Ovary (tissue), 10 donors: ENCODE data around the gene GRIA4. TPM values are rescaled to one million over a fixed set of nuclear protein-coding genes. Genes with fewer than 3 reads are reported as not detected.

Source experiments
- DNase-seq, 5 donors: peaks; one replicate each; pipeline ENCODE4 v3.0.0-alpha.2; 2019 to 2020
- H3K27ac ChIP-seq, 2 donors: fragments of 200-600 bp; one replicate each; pipeline versions ENCODE4 v1.5.1 to v1.8.0; 2019 to 2022
- H3K27me3 ChIP-seq: fragments of 200-600 bp; one replicate; pipeline ENCODE4 v1.8.0; 2022
- H3K36me3 ChIP-seq: fragments of 200-600 bp; sonication (generic); one replicate; pipeline ENCODE4 v1.5.1; 2019
- H3K4me1 ChIP-seq: one replicate; pipeline ENCODE4 v1.8.1; 2013; ENCODE audit warnings: mild to moderate bottlenecking, moderate library complexity; ENCODE audit not compliant: insufficient read depth
- H3K4me3 ChIP-seq: fragments of 200-600 bp; sonication (generic); one replicate; pipeline ENCODE4 v1.5.1; 2017
- H3K9me3 ChIP-seq, 2 donors: fragments of 200-600 bp in 1 of 2; sonication (generic) in 1 of 2; one replicate each; pipeline versions ENCODE4 v1.5.1 to v1.8.1; 2013 to 2019; ENCODE audit warnings: mild to moderate bottlenecking in 1 of 2, moderate library complexity in 1 of 2
- CTCF ChIP-seq, 3 donors: fragments of 450-650 bp in 2 of 3; fragments of 200-600 bp in 1 of 3; IDR thresholded peaks; one replicate each; pipeline versions ENCODE4 v1.5.1 to v1.8.0; 2016 to 2022; ENCODE audit warnings: antibody characterized with exemption in 3 of 3, mild to moderate bottlenecking in 1 of 3
- EP300 ChIP-seq: sonication (generic); formaldehyde crosslinking; IDR thresholded peaks from one replicate; pipeline ENCODE4 v1.6.1; 2017; ENCODE audit warnings: antibody characterized with exemption
- POLR2A ChIP-seq: fragments of 450-650 bp; IDR thresholded peaks from one replicate; pipeline ENCODE4 v1.6.1; 2017; ENCODE audit warnings: antibody characterized with exemption, mild to moderate bottlenecking, moderate library complexity
- WGBS, 3 donors: extraction: QIAGEN DNeasy Blood & Tissue Kit in 1 of 3; methylation state at CpG; one replicate each; pipeline versions ENCODE4 v1.1.5 to v1.1.7; 2013 to 2017; 5-methylcytosine and 5-hydroxymethylcytosine counted together
- intact Hi-C, 4 donors: fragments of 100-400 bp; cut with DNase I; formaldehyde crosslinking; loops; one replicate each; pipeline versions ENCODE4 v1.11.0 to v1.15.1; 2022 to 2023
- long read RNA-seq, 3 donors: library from polyadenylated mRNA in 2 of 3; unstranded in 2 of 3; transcript quantifications; one replicate each; pipeline ENCODE4 v2.0.0 and lab custom pipeline, GENCODE V29; 2021 to 2026
- polyA plus RNA-seq, 2 donors: library from polyadenylated mRNA; stranded (reverse); fragments of 200-250 nt in 1 of 2; fragments of 350-450 nt in 1 of 2; fragmentation: Illumina TruSeq in 1 of 2; extraction: RNeasy Lipid Tissue Mini Kit (QIAGEN cat#74804) in 1 of 2; gene quantifications; one replicate each; pipeline ENCODE4 v1.2.3, GENCODE V29; 2013 to 2014
- total RNA-seq, 7 donors: library from RNA; depleted of rRNA in 2 of 7; stranded (reverse); fragments of >200 nt in 2 of 7; fragmentation: NEBNext Ultra II Directional in 3 of 7; extraction: Animal tissue kit (Norgen Biotek cat#: 25700) in 3 of 7; gene quantifications; one replicate each; pipeline versions ENCODE4 v1.1.0 to v1.2.4, GENCODE V29; 2016 to 2023
- donor health status: DM: no; HTN: no; CAD: no; lungs with moderate emphysema.
- donor health status: DM: no; HTN: no; CAD: no.
- donor health status: Bipolar disorder and iron deficiency.
- donor health status: DM: yes; HTN: yes; CAD: no.
- donor health status: DM: no; HTN: no; CAD: no.
- donor health status: DM: yes; HTN: yes; CAD: no.

Gene GRIA4
- 1 to 10 TPM in 1 of 7 donors, under 1 TPM in 3, not detected in 3; 0.20 to 1.1 (median 0.36) TPM for total RNA-seq
- under 1 TPM; 0.07 to 0.25 TPM for polyA plus RNA-seq
- long read RNA-seq, donor 1, result 0 reads
- long read RNA-seq, donor 2, partial matches to known transcripts, result 0 of 1 reads
- long read RNA-seq, donor 2, other reads (novel, unspliced or antisense), result 0 of 1 reads
- long read RNA-seq, donor 3, result 0 reads

GRCh38 chr11:105609832-105610781, at the start of gene GRIA4:
Gene GRIA4 (plus strand): TSS chr11:105610073. CDS start chr11:105610998, 925 bp downstream.
- Histone ChIP-seq H3K9me3 (no peaks in the 10 kb centered on the region), H3K4me3 (peak within 1 kb of the TSS; percentile 11), H3K27me3 (no peaks in the 10 kb centered on the region), H3K27ac (no peak within 1 kb of the TSS), H3K36me3 (no peaks in the 10 kb centered on the region), H3K4me1 (peaks cover 1% of the 10 kb centered on the region)
- DNase-seq, result peak in 4 of 5 donors; percentile 7 to 42 (median 28)
- intact Hi-C loops, result no loop called here
- WGBS, 3 donors, result 0 to 1% (median 1%) methylated on average over 54 of the region's 54 CpGs
- no peak for TF ChIP-seq CTCF (IDR thresholded peaks at IDR 0.05)
- no peak for TF ChIP-seq POLR2A
- no peak for TF ChIP-seq EP300

- no peaks in the 10 kb centered on the region for H3K9me3 ChIP-seq
- TF ChIP-seq CTCF (IDR thresholded peaks at IDR 0.05), result no peak
- no peak for TF ChIP-seq POLR2A
- no peak for TF ChIP-seq EP300
- no peak overlapping the region for H3K27ac ChIP-seq
- no peaks in the 10 kb centered on the region for H3K36me3 ChIP-seq
- no peak overlapping the region for H3K4me3 ChIP-seq
- no peaks in the 10 kb centered on the region for H3K27me3 ChIP-seq
- intact Hi-C loops, result no loop called here
- WGBS, 3 donors, result 5 to 13% (median 6%) methylated on average over 3 of the region's 3 CpGs
- no peak for DNase-seq
- H3K4me1 ChIP-seq, result no peaks in the 10 kb centered on the region
These were observed 36.8 kb upstream of the GRIA4 start for GRCh38 chr11:105573091-105573490.

GRCh38 chr11:105574974-105575373, 34.9 kb upstream of the GRIA4 start:
- no peak overlapping the region for H3K4me3 ChIP-seq
- intact Hi-C loops, result no loop called here
- H3K9me3 ChIP-seq, result no peaks in the 10 kb centered on the region
- DNase-seq, result no peak
- no peak for TF ChIP-seq POLR2A
- no peak for TF ChIP-seq CTCF (IDR thresholded peaks at IDR 0.05)
- no peak for TF ChIP-seq EP300
- no peaks in the 10 kb centered on the region for H3K4me1 ChIP-seq
- no peaks in the 10 kb centered on the region for H3K36me3 ChIP-seq
- peaks cover 3% of the 10 kb centered on the region for H3K27me3 ChIP-seq
- no peak overlapping the region for H3K27ac ChIP-seq
- WGBS, 3 donors, result 93 to 96% (median 95%) methylated on average over 3 of the region's 3 CpGs

- Histone ChIP-seq H3K4me1 (no peaks in the 10 kb centered on the region), H3K4me3 (no peak overlapping the region), H3K27me3 (peaks cover 3% of the 10 kb centered on the region), H3K36me3 (no peaks in the 10 kb centered on the region), H3K27ac (no peak overlapping the region), H3K9me3 (no peaks in the 10 kb centered on the region)
- no peak for DNase-seq
- intact Hi-C loops, result no loop called here
- no peak for TF ChIP-seq POLR2A
- no peak for TF ChIP-seq EP300
- 81 to 89% (median 88%) methylated on average over 2 of the region's 2 CpGs for WGBS, 3 donors
These were observed 32.2 kb upstream of the GRIA4 start for GRCh38 chr11:105577641-105578040.
